K562 (cell line): ENCODE data around the gene MYO18A. TPM values are rescaled to one million over a fixed set of nuclear protein-coding genes. Genes with fewer than 3 reads are reported as not detected.

Experiments
- ATF2 ChIP-seq: sonication (generic); formaldehyde crosslinking; IDR thresholded peaks from 2 replicates; pipeline ENCODE4 v1.8.1; 2022; ENCODE audit warnings: missing genetic modification reagents
- BRD4 ChIP-seq: fragments of 200-600 bp; sonication (generic); IDR thresholded peaks from 2 replicates; pipeline ENCODE4 v1.6.1; 2017; ENCODE audit warnings: inconsistent platforms
- E2F3 ChIP-seq: fragments of 250-450 bp; sonication (Bioruptor Pico); IDR thresholded peaks from 2 replicates; pipeline ENCODE4 v1.4.0; 2020; ENCODE audit warnings: mild to moderate bottlenecking
- E2F8 ChIP-seq: fragments of 450-650 bp; IDR thresholded peaks from 2 replicates; pipeline ENCODE4 v1.7.1; 2018; ENCODE audit warnings: mild to moderate bottlenecking, low read depth; ENCODE audit not compliant: partially characterized antibody
- FOXJ3 ChIP-seq: sonication (generic); formaldehyde crosslinking; IDR thresholded peaks from 2 replicates; pipeline ENCODE4 v1.4.0; 2020; ENCODE audit warnings: mild to moderate bottlenecking, missing genetic modification reagents
- GTF3C2 ChIP-seq: IDR thresholded peaks from 3 replicates; pipeline ENCODE4 v1.6.1; 2011; ENCODE audit warnings: borderline replicate concordance, mild to moderate bottlenecking, moderate library complexity; ENCODE audit not compliant: insufficient read length; ENCODE audit errors: extremely low read depth
- HMGN3 ChIP-seq: IDR thresholded peaks from 2 replicates; pipeline ENCODE4 v1.6.1; 2011; ENCODE audit warnings: borderline replicate concordance, low read depth, mild to moderate bottlenecking, mixed read lengths, low read length; ENCODE audit not compliant: insufficient read length; ENCODE audit errors: extremely low read depth
- KAT8 ChIP-seq: fragments of 450-650 bp; IDR thresholded peaks from 2 replicates; pipeline ENCODE4 v1.6.1; 2016; ENCODE audit warnings: low read depth, mild to moderate bottlenecking
- LARP7 ChIP-seq: fragments of 450-650 bp; IDR thresholded peaks from 2 replicates; pipeline ENCODE4 v1.6.1; 2016
- NCOR1 ChIP-seq: fragments of 450-650 bp; IDR thresholded peaks from 2 replicates; pipeline ENCODE4 v1.6.1; 2016; ENCODE audit warnings: mild to moderate bottlenecking, moderate library complexity
- NFE2 ChIP-seq: IDR thresholded peaks from 2 replicates; pipeline ENCODE4 v1.6.1; 2014; ENCODE audit warnings: antibody characterized with exemption, low read depth
- OTX1 ChIP-seq: fragments of 450-650 bp; formaldehyde crosslinking; IDR thresholded peaks from 2 replicates; pipeline ENCODE4 v1.4.0; 2022; ENCODE audit warnings: mild to moderate bottlenecking
- PCBP1 ChIP-seq: fragments of 200-400 bp; formaldehyde crosslinking; IDR thresholded peaks from 2 replicates; pipeline ENCODE4 v1.6.1; 2018; ENCODE audit warnings: mild to moderate bottlenecking, low read depth, low read length; ENCODE audit not compliant: poor library complexity, severe bottlenecking
- PML ChIP-seq: IDR thresholded peaks from 2 replicates; pipeline ENCODE4 v1.6.1; 2012; ENCODE audit warnings: low read length, inconsistent platforms
- POLR2G ChIP-seq: fragments of 200-400 bp; formaldehyde crosslinking; IDR thresholded peaks from 2 replicates; pipeline ENCODE4 v1.6.1; 2017; ENCODE audit warnings: low read depth, mild to moderate bottlenecking, antibody characterized with exemption, low read length, moderate library complexity
- PTTG1 ChIP-seq: fragments of 450-650 bp; IDR thresholded peaks from 2 replicates; pipeline ENCODE4 v1.6.1; 2016; ENCODE audit warnings: low read depth, mild to moderate bottlenecking, missing genetic modification characterization, missing compliant biosample characterization
- RBM17 ChIP-seq: fragments of 200-400 bp; formaldehyde crosslinking; IDR thresholded peaks from 2 replicates; pipeline ENCODE4 v1.6.1; 2017; ENCODE audit warnings: low read depth, mild to moderate bottlenecking, low read length, borderline replicate concordance
- SAFB2 ChIP-seq: fragments of 200-400 bp; formaldehyde crosslinking; IDR thresholded peaks from 2 replicates; pipeline ENCODE4 v1.6.1; 2018; ENCODE audit warnings: borderline replicate concordance, low read length, low read depth, moderate library complexity; ENCODE audit not compliant: severe bottlenecking
- ZNF316 ChIP-seq: fragments of 450-650 bp; IDR thresholded peaks from 2 replicates; pipeline ENCODE4 v1.6.1; 2016
- ZNF347 ChIP-seq: fragments of 450-650 bp; formaldehyde crosslinking; IDR thresholded peaks from 2 replicates; pipeline ENCODE4 v1.4.0; 2020; ENCODE audit warnings: low read depth, mild to moderate bottlenecking, moderate library complexity
- ZNF431 ChIP-seq: sonication (generic); formaldehyde crosslinking; IDR thresholded peaks from 2 replicates; pipeline ENCODE4 v1.8.0; 2022; ENCODE audit warnings: mild to moderate bottlenecking, missing genetic modification reagents
- ZNF436 ChIP-seq: fragments of 250-450, 450-650 bp; sonication (Bioruptor Pico); formaldehyde crosslinking; IDR thresholded peaks from 2 replicates; pipeline ENCODE4 v1.7.0; 2020; ENCODE audit warnings: mild to moderate bottlenecking
- ZNF79 ChIP-seq: fragments of 250-450 bp; sonication (Bioruptor Pico); IDR thresholded peaks from 2 replicates; pipeline ENCODE4 v1.4.0; 2020; ENCODE audit warnings: low read depth, mild to moderate bottlenecking, moderate library complexity
- polyA plus RNA-seq, 8 experiments: library from polyadenylated mRNA; depleted of rRNA in 4 of 8; stranded (reverse) in 5 of 8; unstranded in 3 of 8; fragments of >200 nt; fragmentation: Nextera tagmentation in 2 of 8; fragmentation: Illumina TruSeq in 1 of 8; extraction: Ambion mirVana in 2 of 8; extraction: Trizol in 1 of 8; gene quantifications; 2 replicates each; pipeline versions ENCODE4 v1.2.1 to v1.2.3, GENCODE V29; 2011 to 2014; ENCODE audit warnings: inconsistent platforms in 1 of 8, missing spikeins in 1 of 8
- total RNA-seq, 7 experiments: library from RNA; depleted of rRNA in 6 of 7; stranded (reverse); fragments of >200 nt in 6 of 7; fragmentation: Illumina TruSeq in 2 of 7; extraction: Trizol in 2 of 7; gene quantifications; 2 replicates each; pipeline versions ENCODE4 v1.2.1 to v1.2.3, GENCODE V29; 2011 to 2021; ENCODE audit warnings: low replicate concordance in 1 of 7

The MYO18A gene
- total and polyA plus RNA-seq, 9 of the 15 experiments (the other 6 are each of a cell fraction or from before 2014, with no cell fraction given), result 2.5 to 65.4 (median 17.1) TPM

- no peak for TF ChIP-seq E2F8
- peak; percentile 68 for TF ChIP-seq PCBP1
- no peak for TF ChIP-seq FOXJ3 (CRISPR knock-in tag)
- no peak for TF ChIP-seq PTTG1
- no peak for TF ChIP-seq ATF2
- TF ChIP-seq BRD4, result no peak
- TF ChIP-seq RBM17, result no peak
- TF ChIP-seq LARP7, result no peak
- TF ChIP-seq HMGN3, result peak; percentile 98
- no peak for TF ChIP-seq ZNF431 (CRISPR knock-in tag)
- peak; percentile 87 for TF ChIP-seq POLR2G
- no peak for TF ChIP-seq SAFB2
- no peak for TF ChIP-seq GTF3C2
- TF ChIP-seq NFE2, result no peak
- no peak for TF ChIP-seq ZNF316
- no peak for TF ChIP-seq KAT8
- TF ChIP-seq ZNF347 (CRISPR knock-in tag), result no peak
- TF ChIP-seq ZNF79 (CRISPR knock-in tag), result no peak
- TF ChIP-seq OTX1 (CRISPR knock-in tag), result no peak
- peak; percentile 35 for TF ChIP-seq NCOR1
- TF ChIP-seq ZNF436 (CRISPR knock-in tag), result no peak
- TF ChIP-seq PML, result no peak
- 0 out of 2 replicates have a peak, but pooled peaks have one; percentile 59 for TF ChIP-seq E2F3
Observed at GRCh38 chr17:29176558-29177351, 3.4 kb downstream of the MYO18A start (continued).
